Limb (tissue), 2 donors: Measurements from ENCODE around the gene LPCAT2.
"Not testable (repeated sequence)": the region's sequence is repeated elsewhere in the genome, so short reads cannot be mapped to it uniquely, and the experiment has no call there.

Experiments used
- DNase-seq, 2 donors: peaks; one replicate each; pipeline ENCODE4 v3.0.0-alpha.2; 2016; ENCODE audit errors: extremely low spot score in 2 of 2

The LPCAT2 gene

DNA sequence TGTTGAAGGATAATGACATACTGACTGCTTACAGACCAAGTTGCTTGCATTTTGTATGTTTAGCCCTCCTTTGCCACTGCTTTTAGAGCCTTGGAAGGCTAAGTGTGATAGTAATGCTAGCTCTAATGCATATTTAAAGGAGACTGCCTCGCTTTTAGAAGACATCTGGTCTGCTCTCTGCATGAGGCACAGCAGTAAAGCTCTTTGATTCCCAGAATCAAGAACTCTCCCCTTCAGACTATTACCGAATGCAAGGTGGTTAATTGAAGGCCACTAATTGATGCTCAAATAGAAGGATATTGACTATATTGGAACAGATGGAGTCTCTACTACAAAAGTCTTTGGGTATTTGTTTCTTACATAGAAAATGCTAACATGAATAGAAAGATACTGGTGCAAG, 76.8 kb downstream of the LPCAT2 start:
- DNase-seq, result no peak

DNA sequence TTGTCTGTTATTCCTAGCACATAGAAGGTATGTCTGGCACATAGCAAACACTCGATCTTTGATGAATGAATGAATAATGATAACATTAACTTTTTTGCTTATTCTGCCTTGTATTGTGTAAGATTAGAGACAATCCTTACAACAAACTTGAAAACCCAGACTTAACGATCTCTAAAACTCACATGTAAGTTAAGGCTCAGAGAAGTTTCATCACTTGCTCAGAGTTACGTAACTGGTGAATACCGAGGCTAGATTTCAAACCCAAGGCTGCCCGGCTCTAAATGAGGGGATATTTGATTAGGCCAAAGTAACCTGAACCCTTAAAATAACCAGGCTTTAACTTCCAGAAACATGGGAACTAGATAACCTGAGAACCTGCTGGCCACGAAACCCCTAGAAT, 79.9 kb downstream of the LPCAT2 start:
- no peak for DNase-seq

DNA sequence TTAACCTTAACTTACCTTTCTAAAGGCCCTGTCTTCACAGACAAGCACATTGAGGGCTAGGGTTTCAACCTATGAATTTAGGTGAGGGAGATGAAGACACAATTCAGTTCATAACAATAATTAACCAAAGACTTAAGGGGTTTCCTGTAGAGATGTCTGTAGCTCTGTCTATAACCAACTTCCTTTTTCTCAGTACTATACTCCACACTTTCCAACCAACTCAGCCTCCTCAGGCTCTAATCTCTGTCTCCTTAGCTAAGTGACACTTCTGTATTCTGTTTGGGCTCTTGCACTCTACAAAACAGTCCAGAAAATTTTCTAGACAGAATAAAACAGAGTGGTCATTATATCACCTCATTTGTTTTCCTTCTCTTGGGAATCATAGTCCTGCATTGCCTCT, 83.4 kb downstream of the LPCAT2 start:
- DNase-seq, result no peak

DNA sequence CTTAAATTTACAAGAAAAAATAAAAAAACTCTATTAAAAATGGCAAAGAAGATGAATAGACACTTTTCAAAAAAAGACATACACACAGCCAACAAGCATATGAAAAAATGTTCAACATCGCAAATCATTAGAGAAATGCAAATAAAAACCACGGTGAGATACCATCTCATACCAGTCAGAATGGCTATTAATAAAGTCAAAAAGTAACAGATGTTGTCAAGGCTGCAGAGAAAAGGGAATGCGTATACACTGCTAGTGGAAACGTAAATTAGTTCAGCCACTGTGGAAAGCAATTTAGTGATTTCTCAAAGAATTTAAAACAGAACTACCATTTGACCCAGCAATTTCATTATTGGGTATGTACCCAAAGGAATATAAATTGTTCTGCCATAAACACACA, 89.1 kb downstream of the LPCAT2 start:
- DNase-seq, result no peak

DNA sequence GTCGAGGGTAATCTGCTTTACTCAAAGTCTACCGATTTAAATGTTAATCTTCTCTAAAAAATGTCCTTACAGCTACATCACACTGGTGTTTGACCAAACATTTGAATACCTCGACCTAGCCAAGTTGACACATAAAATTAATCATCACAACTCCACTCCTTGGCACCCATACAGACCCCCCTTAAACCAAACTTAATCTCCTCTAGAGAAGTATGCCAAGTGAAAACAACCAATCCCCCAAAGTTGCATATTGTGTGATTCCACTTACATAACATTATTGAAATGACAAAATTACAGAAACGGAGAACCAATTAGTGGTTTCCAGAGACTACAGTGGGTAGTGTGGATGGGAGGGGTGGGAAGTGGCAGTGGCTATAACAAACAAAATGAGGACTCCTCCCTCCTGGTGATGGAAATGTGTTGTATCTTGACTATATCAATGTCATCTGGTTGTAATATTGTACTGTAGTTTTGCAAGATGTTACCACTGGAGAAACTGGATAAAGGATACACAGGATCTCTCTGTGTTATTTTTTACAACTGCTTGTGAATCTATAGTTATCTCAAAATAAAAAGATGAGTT, 97.0 kb downstream of the LPCAT2 start:
- DNase-seq, result no peak

DNA sequence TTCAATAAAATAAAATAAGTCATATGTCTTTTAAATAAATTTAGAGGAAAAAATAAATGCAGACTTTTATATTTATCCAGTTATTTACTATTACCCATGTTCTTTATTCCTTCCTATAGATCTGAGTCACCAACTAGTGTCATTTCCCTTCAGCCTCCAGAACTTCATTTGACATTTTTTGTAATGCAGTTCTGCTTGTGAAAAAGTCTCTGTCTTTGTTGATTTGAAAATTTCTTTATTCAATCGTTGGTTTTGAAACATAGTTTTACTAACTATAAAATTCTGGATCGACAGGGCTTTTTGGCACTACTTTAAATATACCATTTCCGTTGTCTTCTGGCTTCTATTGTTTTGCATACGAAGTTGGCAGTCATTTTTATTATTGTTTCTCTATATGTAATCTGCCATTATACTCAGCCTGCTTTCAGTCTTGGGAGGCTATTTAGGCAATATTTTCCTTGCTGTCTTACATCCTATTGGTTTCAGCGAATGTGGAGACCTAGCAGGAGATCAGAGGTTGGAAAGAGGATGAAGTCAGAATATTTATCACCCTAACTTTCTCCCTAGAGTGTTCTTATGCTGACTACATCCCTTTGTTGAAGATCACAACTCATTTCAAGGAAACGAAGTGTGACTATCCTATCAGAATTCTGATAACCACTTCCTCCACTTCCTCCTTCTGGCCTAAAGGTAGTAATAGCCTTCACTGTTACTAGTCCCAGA, 104.9 kb downstream of the LPCAT2 start:
- DNase-seq, result no peak

DNA sequence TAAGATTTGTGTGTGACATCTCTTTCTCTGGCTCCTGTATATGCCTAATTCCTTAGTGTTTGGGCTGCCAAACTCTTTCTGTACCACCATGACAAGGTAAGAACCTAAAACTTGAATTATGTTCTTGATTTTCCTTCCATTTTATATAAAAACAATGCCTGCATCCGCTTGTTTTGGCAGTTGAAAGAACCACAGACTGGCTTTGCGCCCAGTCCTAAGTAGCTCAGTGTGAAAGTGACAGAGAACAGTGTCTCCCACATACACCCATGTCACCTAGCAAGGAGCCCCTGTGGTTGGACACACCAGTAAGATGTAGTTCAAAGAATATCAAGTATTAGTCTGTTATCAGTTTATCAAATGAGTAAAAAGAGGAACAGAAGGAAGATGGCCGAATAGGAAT, 106.2 kb downstream of the LPCAT2 start:
- DNase-seq, result no peak

DNA sequence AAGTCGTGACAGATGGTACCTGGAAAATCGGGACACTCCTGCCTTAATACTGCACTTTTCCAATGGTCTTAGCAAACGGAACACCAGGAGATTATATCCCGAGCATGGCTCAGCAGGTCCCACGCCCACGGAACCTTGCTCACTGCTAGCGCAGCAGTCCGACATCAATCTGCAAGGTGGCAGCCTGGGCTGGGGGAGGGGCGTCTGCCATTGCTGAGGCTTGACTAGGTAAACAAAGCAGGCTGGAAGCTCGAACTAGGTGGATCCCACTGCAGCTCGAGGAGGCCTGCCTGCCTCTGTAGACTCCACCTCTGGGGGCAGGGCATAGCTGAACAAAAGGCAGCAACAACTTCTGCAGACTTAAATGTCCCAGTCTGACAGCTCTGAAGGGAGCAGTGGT, 106.8 kb downstream of the LPCAT2 start:
- not testable (repeated sequence) for DNase-seq

DNA sequence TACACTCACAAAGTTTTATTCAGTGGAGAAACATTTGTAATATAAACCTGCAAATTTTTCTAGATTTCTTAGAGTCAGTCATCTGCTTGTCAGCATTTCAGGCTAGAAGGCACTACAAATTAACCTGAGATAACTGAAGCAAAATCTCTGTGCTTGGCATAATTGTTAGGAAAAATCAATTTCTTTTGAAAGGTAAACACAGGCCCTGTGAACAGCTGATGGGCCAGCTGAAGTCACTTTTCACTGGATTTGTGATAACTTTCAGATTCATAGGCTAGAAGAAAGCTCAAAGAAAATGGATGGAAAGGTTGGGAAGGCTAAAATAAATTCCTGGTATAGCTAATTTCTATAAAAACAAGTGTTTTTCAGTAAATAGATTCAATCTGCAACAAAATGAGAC, 112.9 kb downstream of the LPCAT2 start:
- DNase-seq, result no peak

DNA sequence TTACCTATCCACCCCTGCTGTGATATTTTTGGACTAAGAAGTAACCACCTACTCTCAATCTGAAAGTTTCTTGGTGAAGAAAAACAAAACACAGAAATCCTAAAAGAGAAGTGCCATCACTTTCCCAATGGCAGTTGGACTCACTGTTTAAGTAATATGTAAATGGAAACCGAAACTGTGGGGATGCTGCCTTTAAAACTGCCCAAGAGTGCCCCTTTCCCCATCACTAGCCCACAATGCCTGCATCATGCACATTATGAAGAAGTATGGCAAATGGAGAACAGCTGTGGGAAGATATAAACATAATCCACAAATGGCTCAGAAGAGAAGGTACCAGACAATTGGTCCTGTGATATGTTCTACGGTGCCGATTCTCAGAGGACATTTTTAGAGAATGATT, 113.4 kb downstream of the LPCAT2 start:
- DNase-seq, result no peak

DNA sequence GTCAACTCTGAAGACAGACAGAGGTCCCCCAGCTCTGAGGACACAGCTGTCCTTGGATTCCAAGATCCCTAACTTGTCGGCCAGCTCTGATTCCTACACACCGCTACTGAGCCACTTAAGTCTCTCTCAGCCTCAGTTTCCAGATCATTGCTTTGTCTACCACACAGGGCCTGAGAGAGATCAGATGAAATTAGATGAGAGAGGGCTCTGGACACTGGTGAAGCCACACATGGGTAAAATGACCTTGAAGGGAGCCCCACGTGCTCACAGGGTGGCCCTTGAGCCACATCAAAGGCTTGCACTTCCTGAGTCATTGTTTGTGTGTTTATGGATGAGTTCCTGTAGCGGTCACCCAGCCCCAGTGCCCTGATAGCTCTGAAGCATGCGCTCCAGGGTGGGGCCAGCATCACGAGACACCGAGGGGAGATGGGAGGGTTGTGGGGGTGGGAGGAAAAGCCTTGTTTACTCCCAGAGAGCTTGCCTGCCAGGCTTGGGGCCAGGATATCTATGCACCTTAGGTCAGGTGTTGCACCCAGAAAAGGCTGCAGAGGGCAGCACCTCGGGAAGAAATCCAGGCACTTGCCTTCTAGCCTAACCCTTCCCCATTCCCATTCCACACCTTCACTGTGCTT, 114.2 kb downstream of the LPCAT2 start:
- no peak for DNase-seq

DNA sequence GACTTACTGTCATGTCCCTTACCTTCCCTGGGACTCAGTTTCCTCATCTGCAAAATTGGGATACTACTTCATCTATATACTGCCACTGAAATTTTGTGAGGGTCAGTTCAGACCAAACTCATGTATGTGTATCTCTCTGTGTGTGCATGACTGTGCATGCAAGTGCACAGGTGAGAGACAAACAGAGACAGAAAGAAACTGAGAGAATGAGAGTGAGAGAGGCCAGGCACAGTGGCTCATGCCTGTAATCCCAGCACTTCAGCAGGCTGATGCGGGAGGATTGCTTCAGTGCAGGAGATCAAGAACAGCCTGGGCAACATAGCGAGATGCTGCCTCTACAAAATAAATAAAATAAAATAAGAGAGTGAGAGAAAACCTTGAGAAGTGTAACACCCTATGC, 114.8 kb downstream of the LPCAT2 start:
- DNase-seq, result no peak

DNA sequence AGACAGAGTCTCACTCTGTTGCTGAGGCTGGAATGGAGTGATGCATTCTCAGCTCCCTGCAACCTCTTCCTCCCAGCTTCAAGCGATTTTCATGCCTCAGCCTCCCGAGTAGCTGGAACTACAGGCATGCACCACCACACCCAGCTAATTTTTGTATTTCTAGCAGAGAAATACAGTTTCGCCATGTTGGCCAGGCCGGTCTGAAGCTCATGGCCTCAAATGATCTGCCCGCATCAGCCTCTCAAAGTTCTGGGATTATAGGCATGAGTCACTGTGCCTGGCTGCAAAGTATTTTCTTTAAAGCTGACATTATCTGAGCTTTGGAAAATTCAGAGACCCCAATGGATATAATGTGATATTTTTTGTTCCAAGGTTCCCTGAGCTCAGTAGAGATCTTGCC, 115.8 kb downstream of the LPCAT2 start:
- DNase-seq, result no peak

DNA sequence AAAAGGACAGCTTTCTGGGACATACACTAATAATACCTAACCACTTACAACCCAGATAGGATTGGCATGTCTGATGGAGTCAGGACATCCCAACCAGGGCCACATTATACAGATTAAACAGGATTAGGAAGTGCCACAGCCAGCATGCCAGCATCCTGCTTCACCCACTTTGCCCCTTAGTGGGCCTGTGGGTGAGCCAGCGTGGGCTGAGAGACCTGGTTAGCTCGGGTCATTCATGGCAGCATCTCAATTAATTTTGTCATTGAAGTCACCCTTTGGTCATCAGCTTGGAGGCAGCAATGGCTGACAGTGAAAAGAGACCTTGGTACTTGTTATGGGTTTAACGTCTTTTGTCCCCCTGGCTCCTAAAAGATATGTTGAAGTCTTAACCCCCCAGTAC, 117.0 kb downstream of the LPCAT2 start:
- DNase-seq, result no peak

DNA sequence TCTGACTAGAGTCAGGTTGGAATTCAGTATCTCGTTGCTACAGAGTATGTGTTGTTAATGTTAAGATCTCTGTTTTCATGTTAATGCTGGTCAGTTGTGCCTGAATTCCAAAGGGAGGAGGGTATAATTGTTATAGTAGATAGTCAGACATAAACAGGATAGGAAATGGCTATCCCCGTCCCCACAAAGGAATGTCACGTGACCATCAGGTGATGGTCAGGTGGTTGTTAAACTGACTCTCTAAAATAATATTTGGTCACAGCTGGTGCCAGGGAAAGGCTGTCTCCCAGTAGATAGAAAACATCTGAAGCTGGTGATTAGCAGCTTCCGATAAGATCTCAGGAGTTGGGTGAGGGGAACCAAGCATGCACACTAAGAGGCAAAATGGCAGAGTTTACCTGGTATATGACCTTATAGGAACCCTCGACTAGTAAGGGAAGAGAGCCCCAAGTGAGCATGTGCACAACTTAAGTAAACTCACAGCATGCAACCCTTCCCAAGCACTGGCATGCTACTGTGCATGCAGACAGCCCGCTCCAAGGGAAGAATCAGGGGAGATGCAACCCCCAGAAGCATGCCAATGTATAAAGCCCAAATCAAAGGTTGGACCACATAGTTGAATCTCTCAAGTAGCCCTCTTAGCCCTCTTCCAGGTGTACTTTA, 119.6 kb downstream of the LPCAT2 start:
- DNase-seq, result no peak

DNA sequence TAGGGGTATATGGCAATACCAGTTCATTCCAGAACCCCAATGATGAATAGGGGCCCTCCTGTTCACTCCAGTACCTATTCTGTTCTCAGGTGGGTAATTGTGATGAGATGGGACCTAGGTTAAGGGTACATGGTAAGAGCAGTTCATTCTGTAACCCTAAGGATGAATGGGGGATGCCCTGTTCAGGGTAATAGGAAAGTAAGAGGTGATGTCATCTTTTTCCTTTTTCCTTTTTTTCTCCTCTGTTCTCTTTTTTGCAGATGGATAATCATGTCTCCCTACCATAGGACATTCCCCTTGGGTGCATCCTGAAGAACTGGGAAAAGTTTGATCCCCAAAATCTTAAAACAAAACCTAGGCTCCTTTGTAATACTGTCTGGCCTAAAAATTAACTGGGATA, 121.9 kb downstream of the LPCAT2 start:
- DNase-seq, result no peak

DNA sequence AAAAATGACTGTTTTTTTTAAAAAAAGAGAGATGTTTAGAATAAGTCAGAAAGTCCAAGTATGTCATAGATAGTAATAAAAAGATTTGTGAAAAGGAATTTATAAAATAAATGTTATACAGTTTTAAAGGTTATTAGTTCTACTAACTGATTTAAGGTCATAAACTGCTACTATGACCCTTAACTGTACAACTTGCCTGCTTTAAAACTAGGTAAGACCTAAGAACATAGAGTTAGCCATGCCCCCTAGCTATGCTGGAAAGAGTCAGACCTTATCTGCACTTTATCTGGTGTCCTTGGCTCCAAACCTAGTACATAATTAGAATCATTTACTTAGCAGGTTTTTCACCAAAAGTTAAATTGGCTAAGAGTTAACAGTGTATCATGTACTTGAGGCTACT, 123.4 kb downstream of the LPCAT2 start:
- DNase-seq, result no peak

DNA sequence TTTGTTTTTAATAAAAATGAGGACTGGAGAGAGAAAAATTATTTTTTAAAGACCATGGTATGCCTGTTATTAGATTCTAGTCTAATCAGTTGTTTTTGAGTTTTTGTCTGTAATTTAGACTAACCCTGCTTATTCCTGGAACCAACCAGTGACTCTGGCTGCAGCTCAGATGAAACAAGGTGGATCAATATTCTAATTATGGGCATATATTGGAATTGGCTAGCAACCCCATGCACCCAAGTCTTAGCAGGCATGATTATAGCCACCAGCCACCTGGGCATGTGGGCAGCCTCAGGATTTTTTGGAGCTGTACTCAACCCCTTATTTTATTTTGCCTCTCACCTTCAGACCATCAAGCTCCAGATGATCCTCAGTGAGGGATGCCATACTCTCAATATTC, 125.3 kb downstream of the LPCAT2 start:
- no peak for DNase-seq
